ENCODE data around the gene ACTA1.
"Not testable (repeated sequence)": the region's sequence is repeated elsewhere in the genome, so short reads cannot be mapped to it uniquely, and the experiment has no call there.

ACTA1 gene

DNA sequence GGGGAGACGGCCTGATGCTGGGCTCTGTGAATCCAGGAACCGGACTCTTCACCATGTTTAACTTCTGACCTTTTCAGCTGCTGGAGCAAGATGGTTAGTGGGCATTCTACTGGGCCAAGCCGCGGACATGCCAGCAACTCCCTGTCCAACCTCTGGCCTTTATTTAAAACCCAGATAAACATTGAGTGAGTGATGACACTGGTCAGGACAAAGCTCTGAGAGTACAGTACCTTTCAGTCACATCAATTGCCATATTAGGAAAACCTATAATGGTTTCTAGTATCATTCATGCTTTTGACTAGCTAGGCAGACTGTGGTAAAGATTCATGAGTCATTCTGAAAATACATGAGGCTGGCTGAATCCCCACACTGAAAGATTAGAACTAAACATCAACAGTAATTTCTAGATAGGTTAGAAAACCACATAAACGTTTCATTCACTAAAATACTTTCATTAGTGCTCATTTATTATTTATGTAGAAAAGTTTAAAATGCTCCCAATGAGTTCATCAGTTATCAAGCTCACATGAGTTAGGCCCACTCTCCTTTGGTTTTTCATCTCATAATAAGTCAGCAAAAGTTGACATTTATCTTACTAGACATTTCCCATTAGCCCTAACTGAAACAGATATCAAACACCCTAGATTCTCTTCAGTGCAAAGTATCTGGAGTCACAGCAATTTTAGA is 7.1 kb upstream of the ACTA1 start:
- no peak for DNase-seq

DNA sequence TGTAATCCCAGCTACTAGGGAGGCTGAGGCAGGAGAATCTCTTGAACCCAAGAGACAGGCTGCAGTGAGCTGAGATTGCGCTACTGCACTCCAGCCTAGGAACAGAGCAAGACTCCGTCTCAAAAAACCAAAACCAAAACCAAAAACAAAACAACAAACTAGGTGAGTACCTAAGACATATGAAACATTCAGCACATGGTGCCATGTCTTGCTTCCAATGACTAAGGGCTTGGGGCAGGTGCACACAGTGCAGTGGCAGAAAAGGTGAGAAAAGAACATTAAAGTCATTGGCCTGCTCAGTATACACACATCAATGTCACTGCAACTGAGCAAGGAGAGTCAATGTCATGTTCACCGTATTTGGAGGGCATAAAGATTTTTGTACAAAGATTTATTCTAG is 4.1 kb upstream of the ACTA1 start:
- DNase-seq = no peak

DNA sequence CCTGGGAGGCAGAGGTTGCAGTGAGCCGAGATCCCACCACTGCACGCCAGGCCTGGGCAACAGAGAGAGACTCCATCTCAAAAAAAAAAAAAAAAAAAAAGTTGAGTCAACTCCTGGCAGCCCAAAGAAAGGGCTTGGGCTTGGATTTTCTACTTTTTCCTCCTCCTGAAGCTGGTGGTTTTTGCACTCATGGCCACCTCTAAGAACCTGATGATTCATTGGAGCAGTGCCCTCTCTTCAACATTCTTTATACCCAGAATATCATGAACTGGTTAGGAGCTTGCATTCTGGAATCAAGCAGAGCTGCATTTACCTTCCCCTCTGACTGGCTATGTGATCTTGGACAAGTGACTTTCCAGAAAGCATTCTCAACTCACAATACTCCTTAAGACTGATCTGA is 3.5 kb upstream of the ACTA1 start:
- no peak for DNase-seq

DNA sequence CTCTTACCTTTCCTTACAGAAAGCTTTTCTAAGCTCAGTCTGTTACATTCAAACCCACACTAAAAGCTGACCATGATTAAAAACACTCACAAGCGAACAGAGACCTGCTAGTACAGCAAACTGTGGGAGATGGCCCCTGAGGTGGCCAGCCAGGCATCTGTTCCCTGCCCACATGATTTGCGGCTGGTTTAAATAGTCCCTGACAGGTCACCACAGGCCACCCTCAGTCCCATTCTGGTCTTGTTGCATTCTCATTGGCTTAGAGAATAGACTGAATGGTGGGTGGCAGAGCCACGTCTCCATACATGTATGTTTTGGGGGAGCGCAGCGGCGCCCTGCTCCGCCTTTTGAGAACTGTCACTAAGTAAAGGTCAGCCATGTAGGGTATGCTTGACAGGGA is 2.3 kb upstream of the ACTA1 start:
- no peak for DNase-seq

DNA sequence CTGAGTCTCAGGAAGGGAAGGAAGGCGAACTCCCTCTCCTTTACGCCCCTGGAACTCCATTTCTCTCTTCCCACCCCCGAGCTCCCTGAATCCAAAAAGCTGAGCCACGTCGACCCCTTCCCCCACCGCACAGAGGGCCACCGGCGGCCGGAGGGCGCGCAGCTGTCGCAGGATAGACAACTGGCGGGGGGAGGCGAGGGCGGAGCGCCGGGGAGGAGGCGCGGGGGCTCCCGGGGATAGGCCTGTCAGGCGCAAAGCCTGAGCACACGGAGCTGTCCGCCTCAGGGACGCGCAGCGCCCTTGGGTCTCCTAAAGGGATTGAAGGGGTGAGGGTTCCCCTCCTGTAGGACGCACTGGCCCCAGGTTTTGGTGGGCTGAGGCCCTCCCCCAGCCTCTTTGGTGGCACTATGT is 752 bp upstream of the ACTA1 start:
- peak in 1 of 56 donors; percentile 29 for DNase-seq

DNA sequence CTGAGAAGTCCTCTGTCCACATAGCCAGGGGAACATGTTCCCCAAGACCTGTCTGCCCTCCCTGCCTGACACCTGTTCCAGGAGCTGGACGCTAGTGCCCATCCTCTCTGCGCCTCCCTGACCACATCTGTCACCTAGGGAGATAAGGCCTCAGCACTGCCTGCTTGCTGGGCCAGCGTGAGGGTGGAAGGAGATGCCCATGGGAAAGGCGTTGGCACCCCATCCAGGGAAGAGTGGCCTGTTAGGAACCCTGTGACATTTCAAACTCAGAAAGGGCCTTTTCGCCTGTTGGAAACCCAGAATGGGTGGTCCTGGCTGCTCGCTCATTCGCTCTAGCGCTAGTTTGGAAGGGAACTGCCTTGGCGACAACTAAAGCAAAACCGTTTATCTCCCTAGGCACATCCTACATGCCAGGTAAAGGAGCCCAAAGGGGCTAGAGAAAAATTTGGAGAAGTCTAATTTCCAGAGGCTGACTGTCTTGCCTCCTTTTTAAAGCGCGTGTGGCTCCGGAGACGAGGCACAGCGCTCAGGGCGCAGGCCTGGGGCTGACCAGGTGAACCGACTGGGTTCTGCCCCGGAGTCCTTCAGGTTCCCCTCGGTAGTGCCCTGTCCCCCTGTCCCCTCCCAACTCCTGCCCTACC is 410 bp downstream of the ACTA1 start:
- no peak for DNase-seq

DNA sequence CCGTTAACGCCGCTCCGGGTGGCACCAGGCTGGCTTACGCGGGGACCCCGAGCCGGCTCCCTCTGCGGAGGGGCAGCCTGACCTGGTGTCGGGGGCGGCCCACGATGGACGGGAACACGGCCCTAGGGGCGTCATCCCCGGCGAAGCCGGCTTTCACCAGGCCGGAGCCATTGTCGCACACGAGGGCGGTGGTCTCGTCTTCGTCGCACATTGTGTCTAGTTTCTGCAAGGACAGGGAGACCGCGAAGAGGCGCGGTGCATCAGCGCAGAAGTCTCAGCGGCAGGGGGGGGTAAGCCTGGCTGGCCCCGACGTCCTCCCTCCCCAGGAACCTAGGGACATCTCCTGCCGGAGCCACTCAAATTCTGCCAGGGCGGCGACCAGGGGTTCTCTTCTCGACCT is 989 bp downstream of the ACTA1 start:
- DNase-seq = no peak

DNA sequence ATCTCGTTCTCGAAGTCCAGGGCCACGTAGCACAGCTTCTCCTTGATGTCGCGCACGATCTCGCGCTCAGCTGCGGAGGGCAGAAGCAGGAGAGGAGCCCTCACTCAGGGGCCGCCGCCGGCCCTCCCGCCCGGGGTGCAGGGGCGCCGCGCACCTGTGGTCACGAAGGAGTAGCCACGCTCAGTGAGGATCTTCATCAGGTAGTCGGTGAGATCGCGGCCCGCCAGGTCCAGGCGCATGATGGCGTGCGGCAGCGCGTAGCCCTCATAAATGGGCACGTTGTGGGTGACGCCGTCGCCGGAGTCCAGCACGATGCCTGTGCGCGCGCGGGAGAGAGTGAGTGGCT is 1.8 kb downstream of the ACTA1 start:
- peak in 1 of 56 donors; percentile 36 for DNase-seq

DNA sequence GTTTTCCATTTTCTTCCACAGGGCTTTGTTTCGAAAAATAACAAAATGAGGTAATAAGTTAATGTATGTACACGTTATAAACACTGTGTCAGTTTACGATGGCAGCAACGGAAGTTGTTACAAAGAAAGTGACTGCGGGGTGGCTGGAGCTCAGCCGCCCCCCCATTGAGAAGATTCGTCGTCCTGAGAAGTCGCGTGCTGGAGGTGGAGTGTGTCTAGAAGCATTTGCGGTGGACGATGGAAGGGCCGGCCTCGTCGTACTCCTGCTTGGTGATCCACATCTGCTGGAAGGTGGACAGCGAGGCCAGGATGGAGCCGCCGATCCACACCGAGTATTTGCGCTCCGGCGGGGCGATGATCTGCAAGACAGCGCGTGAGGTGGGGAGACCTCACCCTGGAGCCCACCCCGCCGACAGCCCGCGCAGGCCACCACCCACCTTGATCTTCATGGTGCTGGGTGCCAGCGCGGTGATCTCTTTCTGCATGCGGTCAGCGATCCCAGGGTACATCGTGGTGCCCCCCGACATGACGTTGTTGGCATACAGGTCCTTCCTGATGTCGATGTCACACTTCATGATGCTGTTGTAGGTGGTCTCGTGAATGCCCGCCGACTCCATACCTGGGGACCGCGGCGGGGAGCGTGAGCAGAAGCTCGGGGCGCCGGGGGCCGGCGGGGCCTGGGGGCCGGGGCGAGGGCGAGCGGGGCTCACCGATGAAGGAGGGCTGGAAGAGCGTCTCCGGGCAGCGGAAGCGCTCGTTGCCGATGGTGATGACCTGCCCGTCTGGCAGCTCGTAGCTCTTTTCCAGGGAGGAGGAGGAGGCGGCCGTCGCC is 2.4 kb downstream of the ACTA1 start:
- no peak for DNase-seq

DNA sequence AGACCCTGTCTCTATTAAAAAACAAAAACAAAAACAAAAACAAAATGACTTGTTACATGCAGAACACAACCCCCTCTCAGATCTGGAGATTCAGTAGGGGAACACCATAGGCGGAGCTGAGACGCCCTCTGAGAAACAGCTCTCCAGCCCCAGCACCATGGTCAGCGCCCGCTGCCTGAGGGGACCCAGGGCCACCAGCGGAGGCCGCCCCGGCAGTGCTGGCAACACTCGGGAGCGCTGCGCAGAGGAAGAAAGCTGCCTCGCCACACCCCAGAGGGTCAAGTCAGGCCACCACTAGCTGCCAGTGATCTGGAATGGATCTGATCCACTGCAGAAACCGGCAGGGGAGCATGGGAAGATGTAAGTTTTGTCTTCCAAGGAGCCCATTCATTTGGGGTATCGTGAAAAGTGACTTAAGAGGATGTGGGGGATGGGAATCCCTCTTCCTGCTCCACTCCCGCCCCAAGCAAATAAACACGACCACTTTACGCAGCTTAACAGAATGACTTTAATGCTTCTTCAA is 3.1 kb downstream of the ACTA1 start:
- peak in 2 of 56 donors; percentile 22 to 53 for DNase-seq

DNA sequence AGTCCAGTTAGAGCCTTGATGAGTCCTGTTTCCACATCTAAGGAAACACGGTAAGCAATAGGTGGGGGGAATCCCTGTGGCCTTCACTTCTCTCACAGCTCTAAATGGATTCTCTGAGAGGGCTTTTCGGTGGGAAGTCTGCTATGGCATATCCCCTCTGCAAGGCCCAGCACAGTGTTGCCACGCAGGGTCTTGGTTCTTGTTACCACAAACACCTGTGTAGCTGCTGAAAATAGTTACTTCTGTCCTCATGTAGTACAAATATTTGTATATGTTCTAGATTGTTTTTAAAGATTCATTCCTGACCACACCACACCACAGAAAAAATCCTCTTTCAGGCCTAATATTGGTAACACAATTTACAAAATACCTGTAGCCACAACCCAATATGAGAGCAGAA is 5.6 kb downstream of the ACTA1 start:
- DNase-seq = no peak

DNA sequence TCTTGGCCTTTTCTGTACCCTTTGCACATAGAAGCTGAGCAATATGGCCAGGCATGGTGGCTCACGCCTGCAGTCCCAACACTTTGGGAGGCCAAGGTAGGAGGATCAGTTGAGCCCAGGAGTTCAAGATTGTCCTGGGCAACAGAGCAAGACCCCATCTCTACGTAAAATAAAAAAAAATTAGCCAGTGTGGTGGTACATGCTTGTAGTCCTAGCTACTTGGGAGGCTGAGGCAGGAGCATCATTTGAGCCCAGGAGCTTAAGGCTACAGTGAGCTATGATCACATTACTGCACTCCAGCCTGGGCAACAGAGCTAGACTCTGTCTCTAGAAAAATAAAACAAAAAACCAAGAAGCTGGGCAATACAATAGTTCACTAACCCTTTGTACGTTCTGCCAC is 6.3 kb downstream of the ACTA1 start:
- DNase-seq = no peak

DNA sequence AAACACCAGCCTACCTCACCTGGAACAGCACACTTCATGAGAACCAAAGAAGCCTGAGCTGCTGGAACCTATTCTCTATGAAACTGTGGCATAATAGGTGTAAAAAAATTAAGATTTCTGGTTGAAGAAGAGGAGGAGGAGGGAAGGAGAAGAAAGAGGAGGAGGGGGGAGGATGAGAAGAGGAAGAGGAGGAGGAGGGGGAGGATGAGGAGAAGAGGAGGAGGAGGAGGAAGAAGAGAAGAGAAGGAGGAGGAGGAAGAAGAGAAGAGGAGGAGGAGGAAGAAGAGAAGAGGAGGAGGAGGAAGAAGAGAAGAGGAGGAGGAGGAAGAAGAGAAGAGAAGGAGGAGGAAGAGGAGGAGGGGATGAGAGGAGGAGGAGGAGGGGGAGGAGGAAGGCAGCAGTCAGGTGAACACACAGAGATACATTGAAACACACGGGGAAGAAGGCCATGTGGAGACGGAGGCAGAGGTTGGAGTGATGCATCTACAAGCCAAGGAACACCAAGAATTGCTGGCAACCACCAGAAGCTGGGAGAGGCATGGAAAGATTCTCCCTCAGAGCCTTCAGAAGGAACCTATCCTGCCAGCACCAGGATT is 8.2 kb downstream of the ACTA1 start:
- DNase-seq = no peak

DNA sequence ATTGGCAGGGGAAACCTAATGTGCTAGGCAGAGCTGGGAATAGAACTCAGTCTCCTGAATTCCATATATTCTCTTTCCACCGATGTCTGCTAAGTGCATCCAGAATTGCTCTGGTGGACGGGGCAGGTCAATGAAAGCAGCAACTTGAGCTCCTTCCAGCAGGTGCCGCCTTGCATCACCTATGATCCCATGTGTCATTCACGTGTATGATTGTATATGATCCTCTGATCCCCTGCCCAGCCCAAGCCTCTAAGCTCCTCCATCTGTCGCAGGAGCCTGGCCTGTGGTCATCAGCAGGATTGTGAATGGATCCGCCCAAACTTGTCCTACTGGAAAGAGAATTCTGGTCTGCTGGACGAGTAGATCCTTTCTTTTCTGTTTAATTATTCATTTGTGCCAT is 13.1 kb downstream of the ACTA1 start:
- DNase-seq = no peak

DNA sequence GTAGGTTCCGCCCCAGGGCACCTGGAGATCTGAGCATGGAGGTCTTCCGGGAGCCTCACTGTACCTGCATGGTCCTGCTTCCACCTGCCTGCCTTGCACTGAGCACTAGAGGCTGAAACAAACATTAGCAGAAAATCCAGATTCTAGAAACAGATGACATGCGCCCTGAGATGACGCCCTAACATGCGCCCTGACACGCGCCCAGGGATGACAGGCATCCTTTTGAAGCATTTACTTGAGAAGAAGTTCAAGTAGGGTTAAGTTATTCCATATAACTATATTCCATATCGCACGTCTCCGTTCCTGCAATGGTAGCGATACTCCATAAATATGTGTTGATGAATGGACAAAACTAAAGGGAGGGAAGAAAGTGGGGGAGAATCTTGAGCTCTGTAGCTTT is 13.7 kb downstream of the ACTA1 start:
- DNase-seq = no peak

DNA sequence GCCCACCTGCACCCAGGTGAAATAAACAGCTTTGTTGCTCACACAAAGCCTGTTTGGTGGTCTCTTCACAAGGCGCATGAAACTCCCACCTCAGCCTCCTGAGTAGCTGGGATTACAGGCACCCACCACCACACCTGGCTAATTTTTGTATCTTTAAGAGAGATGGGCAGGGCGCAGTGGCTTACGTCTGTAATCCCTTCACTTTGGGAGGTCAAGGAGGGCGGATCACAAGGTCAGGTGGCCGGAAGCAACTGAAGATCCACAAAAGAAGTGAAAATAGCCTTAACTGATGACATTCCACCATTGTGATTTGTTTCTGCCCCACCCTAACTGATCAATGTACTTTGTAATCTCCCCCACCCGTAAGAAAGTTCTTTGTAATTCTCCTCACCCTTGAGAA is 15.3 kb downstream of the ACTA1 start:
- not testable (repeated sequence) for DNase-seq

DNA sequence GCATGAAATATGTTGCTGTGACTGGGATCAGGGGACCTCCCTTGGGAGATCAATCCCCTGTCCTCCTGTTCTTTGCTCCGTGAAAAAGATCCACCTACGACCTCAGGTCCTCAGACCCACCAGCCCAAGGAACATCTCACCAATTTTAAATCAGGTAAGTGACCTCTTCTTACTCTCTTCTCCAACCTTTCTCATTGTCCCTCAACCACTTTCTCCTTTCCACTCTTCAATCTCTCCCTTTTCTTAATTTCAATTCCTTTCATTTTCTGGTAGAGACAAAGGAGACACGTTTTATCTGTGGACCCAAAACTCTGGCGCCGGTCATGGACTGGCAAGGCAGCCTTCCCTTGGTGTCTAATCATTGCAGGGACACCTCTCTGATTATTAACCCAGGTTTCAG is 21.1 kb downstream of the ACTA1 start:
- DNase-seq = not testable (repeated sequence)

DNA sequence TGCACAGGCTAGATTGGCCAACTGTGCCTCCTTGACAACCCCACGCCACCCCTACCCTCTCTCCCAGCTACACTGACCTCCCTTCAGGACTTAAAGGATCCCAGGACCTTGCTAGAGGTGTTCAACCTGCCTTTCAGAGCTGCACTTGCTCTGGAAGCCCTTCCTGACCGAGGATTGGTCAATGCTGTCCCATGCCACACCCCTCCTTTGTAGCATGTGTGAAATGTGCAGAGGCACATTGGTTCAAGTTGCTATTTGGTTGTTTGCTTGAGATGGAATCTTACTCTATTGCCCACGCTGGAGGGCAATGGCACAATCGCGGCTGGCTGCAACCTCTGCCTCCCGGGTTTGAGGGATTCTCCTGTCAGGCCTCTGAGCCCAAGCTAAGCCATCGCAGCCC is 21.8 kb downstream of the ACTA1 start:
- no peak for DNase-seq

DNA sequence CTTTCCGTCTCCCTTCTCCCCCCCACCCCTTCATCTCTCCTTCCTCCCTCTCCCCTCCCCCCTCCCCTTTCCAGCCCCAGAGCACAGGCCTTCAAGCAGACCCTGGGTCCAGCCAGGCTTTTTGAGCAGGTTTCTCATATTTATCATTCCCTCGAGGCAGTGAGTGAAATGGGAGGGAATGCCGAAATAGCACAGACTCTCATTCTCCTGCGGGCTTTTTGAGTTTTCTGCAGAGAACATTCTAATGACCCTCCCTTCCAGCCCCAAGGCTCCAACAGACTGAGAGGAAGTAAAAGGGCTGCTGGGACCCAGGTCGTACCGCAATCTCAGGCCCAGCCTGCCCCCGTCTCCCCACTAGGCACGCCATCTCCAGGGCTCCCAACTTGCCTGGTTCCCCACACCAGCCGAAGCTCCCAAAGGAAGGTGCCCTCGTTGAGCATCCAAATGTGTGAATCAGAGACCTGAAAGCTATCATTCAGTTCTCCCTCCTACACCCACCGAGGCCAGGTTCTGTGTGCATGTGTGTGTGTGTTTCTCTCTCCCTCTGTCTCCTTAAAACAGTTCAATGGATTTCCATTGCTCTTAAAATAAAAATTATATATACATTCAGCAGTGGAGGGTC is 22.3 kb downstream of the ACTA1 start:
- DNase-seq = peak in 9 of 56 donors; percentile 8 to 52 (median 36)

DNA sequence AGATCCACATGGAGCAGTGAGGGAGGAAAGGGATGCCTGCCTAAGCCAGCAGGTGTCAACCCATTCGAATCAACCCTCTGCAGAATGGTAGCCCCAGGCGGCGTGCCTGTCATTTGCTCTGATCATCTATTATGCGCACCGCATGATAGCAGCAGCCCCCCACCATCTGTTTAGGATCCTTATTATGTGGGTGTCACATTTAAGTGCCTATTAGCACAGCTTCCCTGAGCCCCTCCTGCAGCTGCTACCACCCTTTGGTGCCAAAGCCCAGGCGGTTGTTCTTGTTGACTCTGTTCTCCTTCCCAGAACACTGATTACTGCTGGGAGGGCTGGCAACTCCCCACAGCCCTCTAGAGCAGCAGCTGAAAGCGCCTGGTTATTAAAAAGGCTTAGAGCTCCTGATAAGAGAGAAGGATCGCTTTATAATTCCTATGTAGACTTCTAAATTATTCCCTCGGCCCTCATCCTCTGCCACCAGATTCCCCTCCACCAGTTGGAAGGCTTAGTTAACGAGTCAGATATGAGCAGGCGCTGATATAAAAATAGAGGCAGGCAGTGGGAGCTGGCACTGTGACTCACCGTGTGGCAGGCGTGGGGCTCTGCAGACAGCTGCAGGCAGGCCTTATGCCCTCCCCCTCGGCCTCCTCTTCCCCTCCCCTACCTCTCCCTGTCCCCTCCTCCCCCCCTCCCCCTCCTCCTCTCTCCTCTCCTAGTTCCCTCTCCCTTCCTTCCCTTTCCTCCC is 23.0 kb downstream of the ACTA1 start:
- DNase-seq = peak in 47 of 56 donors; percentile 16 to 88 (median 67)

DNA sequence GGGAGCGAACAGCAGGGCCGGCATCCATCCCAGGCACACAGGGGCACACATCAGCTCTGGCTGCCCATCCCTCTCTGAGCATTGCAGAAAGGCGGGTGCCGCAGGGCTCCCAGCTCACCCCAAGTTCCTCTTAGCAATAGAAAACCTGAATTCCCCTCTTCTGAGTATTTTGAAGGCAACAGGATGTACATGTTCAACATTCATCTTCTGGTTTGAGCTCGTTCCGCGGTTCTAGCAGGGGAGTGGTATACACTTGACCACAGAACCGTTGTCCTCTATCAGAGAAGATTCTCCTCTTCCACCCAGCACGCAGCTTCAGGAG is 23.6 kb downstream of the ACTA1 start:
- no peak for DNase-seq

All from nucleus accumbens (tissue), 56 donors.